CD4-positive, alpha-beta T cell (primary cell): Measurements from ENCODE around the gene LTA. TPM values are rescaled to one million over a fixed set of nuclear protein-coding genes. Genes with fewer than 3 reads are reported as not detected.
A peak's percentile ranks its signal among the peaks of the same experiment; 100 is the strongest.

Experiments used
- ATAC-seq: fragments of 200-7000 bp; cut with Tn5 transposase; one replicate; pipeline ENCODE4 v1.10.0; 2022; ENCODE audit warnings: mild to moderate bottlenecking; ENCODE audit not compliant: poor library complexity
- CTCF ChIA-PET: fragments of 350-600 bp; sonication (Branson Sonifier 250); formaldehyde crosslinking; loops from one replicate; lab custom pipeline; 2021; ENCODE audit warnings: antibody characterized with exemption, inconsistent platforms; lab: Charles Lee
- POLR2A ChIA-PET: fragments of 350-600 bp; sonication (Branson Sonifier 250); formaldehyde crosslinking; loops from one replicate; lab custom pipeline; 2021; ENCODE audit warnings: antibody characterized with exemption, inconsistent platforms; lab: Charles Lee
- DNase-seq, 14 experiments: peaks; one replicate each; pipeline ENCODE4 v3.0.0-alpha.2; 2013 to 2020; ENCODE audit warnings: mixed read lengths in 2 of 14
- H3K27ac ChIP-seq, 2 donors: one replicate each; pipeline versions ENCODE4 v1.5.1 to v1.7.0; 2013; ENCODE audit warnings: low read length in 2 of 2, low read depth in 1 of 2, mild to moderate bottlenecking in 1 of 2
- H3K27me3 ChIP-seq, 2 experiments: 1 replicate in 1 of 2; 2 replicates in 1 of 2; pipeline versions ENCODE4 v1.6.1 to v1.7.0; 2013; ENCODE audit warnings: low read length in 2 of 2, control low read depth in 1 of 2, mild to moderate bottlenecking in 1 of 2, moderate library complexity in 1 of 2; ENCODE audit not compliant: insufficient read depth in 2 of 2, control insufficient read depth in 1 of 2
- H3K36me3 ChIP-seq: one replicate; pipeline ENCODE4 v1.6.1; 2013; ENCODE audit warnings: low read length, control low read depth; ENCODE audit not compliant: insufficient read depth
- H3K4me1 ChIP-seq: one replicate; pipeline ENCODE4 v1.6.1; 2013; ENCODE audit warnings: low read length, control low read depth; ENCODE audit not compliant: insufficient read depth
- H3K4me3 ChIP-seq: one replicate; pipeline ENCODE4 v1.5.1; 2013; ENCODE audit warnings: mild to moderate bottlenecking, low read length, moderate library complexity
- H3K9me3 ChIP-seq, 2 experiments: 1 replicate in 1 of 2; 2 replicates in 1 of 2; pipeline versions ENCODE4 v1.6.1 to v1.7.0; 2013; ENCODE audit warnings: low read length in 2 of 2, mild to moderate bottlenecking in 2 of 2, control low read depth in 1 of 2, moderate library complexity in 1 of 2; ENCODE audit not compliant: control insufficient read depth in 1 of 2, insufficient read depth in 1 of 2
- H3K27ac Mint-ChIP-seq: one replicate; pipeline ENCODE4 v1.8.0; 2020; ENCODE audit warnings: mixed read lengths
- H3K27me3 Mint-ChIP-seq: one replicate; pipeline ENCODE4 v1.8.0; 2021; ENCODE audit warnings: mixed read lengths
- H3K36me3 Mint-ChIP-seq: one replicate; pipeline ENCODE4 v1.8.0; 2021; ENCODE audit warnings: low read depth, mixed read lengths
- H3K4me1 Mint-ChIP-seq: one replicate; pipeline ENCODE4 v1.8.0; 2021; ENCODE audit warnings: low read depth, mixed read lengths
- H3K4me3 Mint-ChIP-seq: one replicate; pipeline ENCODE4 v1.8.0; 2020; ENCODE audit warnings: mild to moderate bottlenecking, mixed read lengths
- H3K9me3 Mint-ChIP-seq: one replicate; pipeline ENCODE4 v1.8.0; 2020; ENCODE audit warnings: mixed read lengths
- CTCF ChIP-seq: fragments of 200-600 bp; IDR thresholded peaks from one replicate; pipeline ENCODE4 v1.8.0; 2022; ENCODE audit warnings: antibody characterized with exemption, mild to moderate bottlenecking
- intact Hi-C, 2 experiments: fragments of 100-400 bp; cut with DNase I in 1 of 2; cut with micrococcal nuclease in 1 of 2; formaldehyde crosslinking; loops; one replicate each; pipeline versions ENCODE4 v1.15.1 to v1.9.0; 2023 to 2025; cut with DNase I, micrococcal nuclease
- total RNA-seq, 174 experiments: library from RNA in 2 of 174; stranded (reverse) in 2 of 174; gene quantifications; one replicate each; pipeline ENCODE4 v1.2.3 and lab custom pipeline; 2021 to 2026

LTA gene
- total RNA-seq, 2 experiments from 2014 or later, result 15.4 to 16.7 TPM

DNA sequence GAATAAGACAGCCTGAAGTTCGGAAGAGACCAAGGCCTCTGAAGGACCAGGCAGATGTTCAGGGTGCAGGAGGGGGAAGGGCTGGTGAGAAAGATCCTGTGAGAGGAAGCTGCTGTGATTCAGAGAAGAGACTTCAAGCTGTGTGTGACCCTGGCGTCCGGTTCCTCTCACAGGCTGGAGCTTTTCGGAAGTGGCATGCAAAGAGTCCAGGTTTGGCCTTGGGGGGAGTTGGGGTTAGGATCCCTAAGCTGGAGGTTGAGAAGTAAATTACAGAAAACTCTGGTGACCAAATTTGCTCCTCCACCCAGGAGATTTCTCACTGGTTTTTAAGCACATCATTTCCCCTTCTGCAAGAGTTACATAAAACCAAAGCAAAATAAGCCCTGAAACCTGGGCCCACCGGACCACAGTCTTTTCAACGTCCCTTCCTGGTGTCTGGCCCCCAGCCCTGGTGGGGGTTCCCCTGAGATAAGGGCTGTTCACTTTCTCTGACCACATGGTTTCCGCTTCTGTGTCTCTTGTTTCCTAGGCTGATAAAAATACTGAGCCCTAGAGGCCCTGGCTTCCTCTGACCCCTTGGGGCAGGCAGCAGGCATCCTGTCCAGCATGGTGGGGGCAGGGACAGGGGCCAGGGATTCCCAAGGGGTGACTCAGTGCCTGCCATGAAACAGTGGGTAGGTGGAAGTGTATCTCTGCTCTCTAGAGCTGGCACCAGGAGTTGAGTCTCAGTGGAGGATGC, 12.0 kb upstream of the LTA start:
- Mint-ChIP-seq H3K27ac (peak overlapping the region; percentile 90), H3K9me3 (no peaks in the 10 kb centered on the region), H3K27me3 (no peaks in the 10 kb centered on the region), H3K4me3 (peak overlapping the region; percentile 82), H3K4me1 (peaks cover 62% of the 10 kb centered on the region), H3K36me3 (peaks cover 47% of the 10 kb centered on the region)
- peak; percentile 58 for ATAC-seq
- ChIA-PET POLR2A (interaction anchor here (1.1 to 34.9 kb wide), 5 partner anchors 9 to 303 kb away, joined by 3 to 1160 read pairs (median 10); partner anchors contain the start of genes LST1, LTA, LTB and NCR3), CTCF (interaction anchor here (0.9 to 6.2 kb wide), 5 partner anchors 9 to 38 kb away, joined by 3 to 32 read pairs (median 8); partner anchors contain the start of gene LTB)
- H3K27me3 ChIP-seq, result no peaks in the 10 kb centered on the region
- peak overlapping the region; percentile 63 to 74 for H3K27ac ChIP-seq
- intact Hi-C loops, result loop anchor here in 1 of 2 experiments (1.0 to 2.0 kb wide), 3 partner anchors 8 to 21 kb away; partner anchors contain the start of gene LTA
- peaks cover 28% of the 10 kb centered on the region for H3K36me3 ChIP-seq
- H3K4me1 ChIP-seq, result peaks cover 72% of the 10 kb centered on the region
- TF ChIP-seq CTCF, result no peak
- no peaks in the 10 kb centered on the region for H3K9me3 ChIP-seq
- peak overlapping the region; percentile 44 for H3K4me3 ChIP-seq
- DNase-seq, result peak in 7 of 14 experiments; percentile 29 to 81 (median 65)

- H3K27me3 Mint-ChIP-seq, result no peaks in the 10 kb centered on the region
- ATAC-seq (no peak), DNase-seq (no peak)
- H3K9me3 Mint-ChIP-seq, result no peaks in the 10 kb centered on the region
- peak overlapping the region; percentile 35 to 74 for H3K27ac ChIP-seq
- no peaks in the 10 kb centered on the region for H3K9me3 ChIP-seq
- H3K4me3 ChIP-seq, result no peak overlapping the region
- peak overlapping the region; percentile 90 for H3K27ac Mint-ChIP-seq
- H3K27me3 ChIP-seq, result no peaks in the 10 kb centered on the region
- POLR2A ChIA-PET, result interaction anchor here (1.1 to 34.9 kb wide), 3 partner anchors 10 to 302 kb away, joined by 3 to 1160 read pairs (median 8); partner anchors contain the start of genes LST1, LTA, LTB and NCR3
- peaks cover 53% of the 10 kb centered on the region for H3K36me3 Mint-ChIP-seq
- CTCF ChIA-PET, result interaction anchor here (2.4 to 6.2 kb wide), 3 partner anchors 9 to 37 kb away, joined by 8 to 32 read pairs (median 11); no protein-coding TSS in a partner anchor
- peaks cover 28% of the 10 kb centered on the region for H3K36me3 ChIP-seq
- intact Hi-C loops, result loop anchor here in 1 of 2 experiments (1.0 kb wide), 1 partner anchor 8 kb away; no protein-coding TSS in a partner anchor
- TF ChIP-seq CTCF, result no peak
- H3K4me3 Mint-ChIP-seq, result peak overlapping the region; percentile 82
- H3K4me1 ChIP-seq, result peaks cover 76% of the 10 kb centered on the region
- peaks cover 67% of the 10 kb centered on the region for H3K4me1 Mint-ChIP-seq
These were observed 11.4 kb upstream of the LTA start for GRCh38 chr6:31560697-31561058.

- Histone ChIP-seq H3K9me3 (no peaks in the 10 kb centered on the region), H3K36me3 (peaks cover 15% of the 10 kb centered on the region), H3K4me1 (peaks cover 78% of the 10 kb centered on the region), H3K27ac (peak overlapping the region; percentile 78 to 88), H3K27me3 (no peaks in the 10 kb centered on the region), H3K4me3 (no peak overlapping the region)
- ATAC-seq (no peak), DNase-seq (peak in 5 of 14 experiments; percentile 46 to 70 (median 58))
- Mint-ChIP-seq H3K27ac (peak overlapping the region; percentile 95), H3K4me3 (peak overlapping the region; percentile 65), H3K27me3 (no peaks in the 10 kb centered on the region), H3K36me3 (peaks cover 43% of the 10 kb centered on the region), H3K9me3 (no peaks in the 10 kb centered on the region), H3K4me1 (peaks cover 81% of the 10 kb centered on the region)
- intact Hi-C loops, result loop anchor here in 1 of 2 experiments (1.0 kb wide), 1 partner anchor 7 kb away; no protein-coding TSS in a partner anchor
- TF ChIP-seq CTCF, result no peak
- ChIA-PET POLR2A (interaction anchor here (1.0 to 34.9 kb wide), 5 partner anchors 10 to 94 kb away, joined by 3 to 1160 read pairs (median 10); partner anchors contain the start of genes DDX39B, LST1, LTA and LTB), CTCF (interaction anchor here (0.9 to 4.3 kb wide), 8 partner anchors 9 to 31 kb away, joined by 3 to 38 read pairs (median 6); partner anchors contain the start of genes DDX39B and LST1)
These were observed 4.3 kb upstream of the LTA start for GRCh38 chr6:31567531-31568370.
